HG02970 (cell line): ENCODE measurements around the gene CDC42BPA.

Experiments used
- ATAC-seq: cut with Tn5 transposase; IDR thresholded peaks from one replicate; pipeline ENCODE4 v1.9.1; 2021; ENCODE audit warnings: mild to moderate bottlenecking, moderate library complexity, moderate number of reproducible peaks; ENCODE audit not compliant: unreplicated experiment, low FRiP score

The CDC42BPA gene

GRCh38 chr1:226983992-226984364 is 334.3 kb downstream of the CDC42BPA start:
- no peak for ATAC-seq

- ATAC-seq, result no peak
Observed at GRCh38 chr1:226983247-226983991, 334.9 kb downstream of the CDC42BPA start.

GRCh38 chr1:226982451-226983177 is 335.7 kb downstream of the CDC42BPA start:
- no peak for ATAC-seq

- no peak for ATAC-seq
Observed at GRCh38 chr1:226981838-226982237, 336.5 kb downstream of the CDC42BPA start.

GRCh38 chr1:226981386-226981817 is 336.9 kb downstream of the CDC42BPA start:
- no peak for ATAC-seq

GRCh38 chr1:226980565-226981385 is 337.5 kb downstream of the CDC42BPA start:
- ATAC-seq, result no peak

GRCh38 chr1:226980122-226980560 is 338.2 kb downstream of the CDC42BPA start:
- no peak for ATAC-seq

GRCh38 chr1:226979517-226980121 is 338.7 kb downstream of the CDC42BPA start:
- no peak for ATAC-seq

GRCh38 chr1:226979115-226979516 is 339.2 kb downstream of the CDC42BPA start:
- no peak for ATAC-seq

GRCh38 chr1:226978432-226979114 is 339.7 kb downstream of the CDC42BPA start:
- no peak for ATAC-seq

- no peak for ATAC-seq
Observed at GRCh38 chr1:226977643-226978431, 340.5 kb downstream of the CDC42BPA start.

- ATAC-seq, result no peak
Observed at GRCh38 chr1:226976978-226977642, 341.2 kb downstream of the CDC42BPA start.

GRCh38 chr1:226976276-226976977 is 341.9 kb downstream of the CDC42BPA start:
- ATAC-seq, result no peak

GRCh38 chr1:226975259-226976250 is 342.7 kb downstream of the CDC42BPA start:
- no peak for ATAC-seq

- ATAC-seq, result no peak
Observed at GRCh38 chr1:226974544-226975258, 343.6 kb downstream of the CDC42BPA start.

- ATAC-seq, result no peak
Observed at GRCh38 chr1:226973898-226974543, 344.3 kb downstream of the CDC42BPA start.
